Upper lobe of left lung (tissue), 6 donors: ENCODE data around the gene USP37. TPM values are rescaled to one million over a fixed set of nuclear protein-coding genes. Genes with fewer than 3 reads are reported as not detected.

Experiments used
- ATAC-seq, 2 donors: fragments of 200-7000 bp; cut with Tn5 transposase; one replicate each; pipeline ENCODE4 v1.9.1; 2022; ENCODE audit warnings: mild to moderate bottlenecking in 2 of 2, moderate library complexity in 2 of 2; ENCODE audit not compliant: low FRiP score in 2 of 2
- DNase-seq, 2 donors: peaks; one replicate each; pipeline ENCODE4 v3.0.0-alpha.2; 2019 to 2020
- H3K27ac ChIP-seq, 4 donors: fragments of 200-600 bp; sonication (generic); one replicate each; pipeline ENCODE4 v1.5.1; 2016 to 2019
- H3K27me3 ChIP-seq, 4 donors: fragments of 200-600 bp; sonication (generic); one replicate each; pipeline ENCODE4 v1.5.1; 2017 to 2019
- H3K36me3 ChIP-seq, 4 donors: fragments of 200-600 bp; sonication (generic); one replicate each; pipeline ENCODE4 v1.5.1; 2016 to 2019
- H3K4me1 ChIP-seq, 4 donors: fragments of 200-600 bp; sonication (generic); one replicate each; pipeline ENCODE4 v1.5.1; 2018 to 2019
- H3K4me3 ChIP-seq, 4 donors: fragments of 200-600 bp; sonication (generic); one replicate each; pipeline ENCODE4 v1.5.1; 2017 to 2019; ENCODE audit warnings: mild to moderate bottlenecking in 2 of 4, moderate library complexity in 1 of 4
- H3K9me3 ChIP-seq, 4 donors: fragments of 200-600 bp; sonication (generic); one replicate each; pipeline ENCODE4 v1.5.1; 2018 to 2019
- EP300 ChIP-seq, 4 donors: sonication (generic); formaldehyde crosslinking; IDR thresholded peaks; one replicate each; pipeline ENCODE4 v1.5.1; 2017; ENCODE audit warnings: antibody characterized with exemption in 4 of 4, control low read depth in 2 of 4
- POLR2A ChIP-seq, 4 donors: fragments of 450-650 bp; IDR thresholded peaks; one replicate each; pipeline ENCODE4 v1.5.1; 2016 to 2017; ENCODE audit warnings: antibody characterized with exemption in 4 of 4, mild to moderate bottlenecking in 2 of 4
- POLR2AphosphoS5 ChIP-seq, 2 donors: sonication (generic); formaldehyde crosslinking; IDR thresholded peaks; one replicate each; pipeline ENCODE4 v1.5.1; 2017; ENCODE audit warnings: antibody characterized with exemption in 2 of 2
- WGBS, 2 donors: methylation state at CpG; one replicate each; pipeline ENCODE4 v1.1.5; 2017 to 2018; 5-methylcytosine and 5-hydroxymethylcytosine counted together
- total RNA-seq, 6 donors: library from RNA; depleted of rRNA in 4 of 6; stranded (reverse); fragments of >200 nt in 4 of 6; gene quantifications; one replicate each; pipeline versions ENCODE4 v1.1.0 to v1.2.1, GENCODE V29; 2016 to 2021
- TF ChIP-seq, protein P1 (sequence below), 6 experiments: fragments of 450-650 bp in 4 of 6; fragments of 200-600 bp in 2 of 6; sonication (generic) in 2 of 6; IDR thresholded peaks; one replicate each; pipeline ENCODE4 v1.5.1; 2016 to 2019; ENCODE audit warnings: antibody characterized with exemption in 6 of 6
- donor health status: DM: no; HTN: no; CAD: no; lungs with moderate emphysema.
- donor health status: DM: no; HTN: yes; CAD: no; lungs with severe emphysema.

Gene USP37
- total RNA-seq, 6 donors from 2014 or later = 9.0 to 31.4 (median 13.1) TPM

DNA sequence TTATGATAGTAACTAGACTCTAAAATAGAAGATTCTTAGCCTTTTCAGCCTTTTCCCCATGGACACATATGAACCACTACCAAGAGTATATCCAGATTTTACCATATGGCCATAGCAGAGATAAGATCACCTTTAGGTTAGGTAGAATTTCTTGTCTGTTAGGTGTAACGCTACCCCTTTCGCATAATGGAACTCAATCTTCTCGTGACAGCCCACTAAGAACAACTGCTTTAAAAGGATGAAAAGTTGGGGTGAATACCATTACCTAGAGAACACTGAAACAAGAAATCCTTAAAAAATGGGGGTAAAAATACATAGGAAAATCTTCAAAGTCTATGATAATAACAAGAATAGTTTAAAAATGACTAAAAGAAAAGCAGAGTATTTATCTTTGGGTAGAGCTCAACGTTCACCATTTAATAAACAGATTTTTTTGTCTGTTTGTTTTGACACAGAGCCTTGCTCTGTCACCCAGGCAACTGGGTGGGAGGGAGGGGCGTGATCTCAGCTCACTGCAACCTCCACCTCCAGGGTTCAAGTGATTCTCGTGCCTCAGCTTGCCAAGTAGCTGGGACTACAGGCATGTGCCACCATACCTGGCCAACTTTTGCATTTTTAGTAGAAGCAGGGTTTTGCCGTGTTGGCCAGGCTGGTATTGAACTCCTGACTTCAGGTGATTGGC, 82.0 kb downstream of the USP37 start:
- no peak overlapping the region for H3K4me3 ChIP-seq
- peaks cover 0 to 79% (median 15%) of the 10 kb centered on the region in 4 donors for H3K36me3 ChIP-seq
- DNase-seq (no peak), ATAC-seq (no peak)
- no peaks in the 10 kb centered on the region for H3K27me3 ChIP-seq
- TF ChIP-seq POLR2AphosphoS5 (IDR thresholded peaks at IDR 0.05) (no peak), POLR2A (IDR thresholded peaks at IDR 0.05) (no peak), EP300 (IDR thresholded peaks at IDR 0.05) (no peak)
- TF ChIP-seq, protein P1, sequence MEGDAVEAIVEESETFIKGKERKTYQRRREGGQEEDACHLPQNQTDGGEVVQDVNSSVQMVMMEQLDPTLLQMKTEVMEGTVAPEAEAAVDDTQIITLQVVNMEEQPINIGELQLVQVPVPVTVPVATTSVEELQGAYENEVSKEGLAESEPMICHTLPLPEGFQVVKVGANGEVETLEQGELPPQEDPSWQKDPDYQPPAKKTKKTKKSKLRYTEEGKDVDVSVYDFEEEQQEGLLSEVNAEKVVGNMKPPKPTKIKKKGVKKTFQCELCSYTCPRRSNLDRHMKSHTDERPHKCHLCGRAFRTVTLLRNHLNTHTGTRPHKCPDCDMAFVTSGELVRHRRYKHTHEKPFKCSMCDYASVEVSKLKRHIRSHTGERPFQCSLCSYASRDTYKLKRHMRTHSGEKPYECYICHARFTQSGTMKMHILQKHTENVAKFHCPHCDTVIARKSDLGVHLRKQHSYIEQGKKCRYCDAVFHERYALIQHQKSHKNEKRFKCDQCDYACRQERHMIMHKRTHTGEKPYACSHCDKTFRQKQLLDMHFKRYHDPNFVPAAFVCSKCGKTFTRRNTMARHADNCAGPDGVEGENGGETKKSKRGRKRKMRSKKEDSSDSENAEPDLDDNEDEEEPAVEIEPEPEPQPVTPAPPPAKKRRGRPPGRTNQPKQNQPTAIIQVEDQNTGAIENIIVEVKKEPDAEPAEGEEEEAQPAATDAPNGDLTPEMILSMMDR (IDR thresholded peaks at IDR 0.05) = no peak
- H3K27ac ChIP-seq = no peak overlapping the region
- WGBS, 2 donors = 71 to 80% methylated on average over 7 of the region's 7 CpGs
- H3K4me1 ChIP-seq = no peaks in the 10 kb centered on the region
- no peaks in the 10 kb centered on the region for H3K9me3 ChIP-seq

DNA sequence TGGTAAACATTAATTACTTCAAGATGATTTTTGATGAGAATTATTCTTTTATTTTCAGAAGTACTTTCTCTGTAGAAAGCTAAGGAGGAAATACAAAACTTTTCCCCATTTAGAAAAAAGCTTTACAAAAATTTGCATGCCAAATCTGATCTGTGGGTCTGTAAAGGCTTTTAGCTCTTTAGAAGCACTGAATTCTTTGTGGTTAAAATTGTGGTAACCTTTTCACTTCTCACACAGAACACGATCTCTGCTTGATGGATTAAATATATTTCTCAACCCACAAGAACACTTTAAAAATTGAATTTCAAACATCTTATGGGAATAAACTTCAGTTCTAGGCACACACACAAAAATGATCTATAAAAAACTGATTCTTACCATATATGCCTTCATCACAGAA, 85.5 kb downstream of the USP37 start:
- DNase-seq (no peak), ATAC-seq (no peak)
- no peaks in the 10 kb centered on the region for H3K4me1 ChIP-seq
- 25 to 29% methylated on average over 1 of the region's 1 CpG for WGBS, 2 donors
- H3K4me3 ChIP-seq = no peak overlapping the region
- H3K27ac ChIP-seq = no peak overlapping the region
- TF ChIP-seq POLR2A (IDR thresholded peaks at IDR 0.05) (no peak), POLR2AphosphoS5 (IDR thresholded peaks at IDR 0.05) (no peak), EP300 (IDR thresholded peaks at IDR 0.05) (no peak)
- TF ChIP-seq, protein P1 (IDR thresholded peaks at IDR 0.05) = no peak
- H3K27me3 ChIP-seq = no peaks in the 10 kb centered on the region
- no peaks in the 10 kb centered on the region for H3K9me3 ChIP-seq
- peaks cover 0 to 81% (median 18%) of the 10 kb centered on the region in 4 donors for H3K36me3 ChIP-seq

DNA sequence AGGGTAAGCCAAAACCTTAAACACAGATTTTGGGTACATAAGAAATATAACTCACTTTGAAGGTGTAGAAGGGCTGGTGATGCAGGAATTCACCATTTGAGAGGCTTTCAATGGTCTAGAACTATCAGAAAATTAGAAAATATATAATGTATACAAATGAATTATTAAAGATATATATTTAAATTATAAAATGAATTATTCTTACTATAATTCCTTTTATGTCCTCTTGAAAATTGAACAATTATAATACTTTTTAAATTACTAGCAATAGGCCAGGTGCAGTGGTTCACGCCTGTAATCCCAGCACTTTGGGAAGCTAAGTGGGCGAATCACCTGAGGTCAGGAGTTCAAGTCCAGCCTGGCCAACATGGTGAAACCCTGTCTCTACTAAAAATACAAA, 88.6 kb downstream of the USP37 start:
- no peak for ATAC-seq
- H3K4me1 ChIP-seq = peaks cover 0 to 8% (median 0%) of the 10 kb centered on the region in 4 donors
- WGBS, 2 donors = 97% methylated on average over 2 of the region's 2 CpGs
- H3K9me3 ChIP-seq = no peaks in the 10 kb centered on the region
- no peak for DNase-seq
- H3K4me3 ChIP-seq = no peak overlapping the region
- H3K27me3 ChIP-seq = no peaks in the 10 kb centered on the region
- H3K27ac ChIP-seq = no peak overlapping the region
- TF ChIP-seq EP300 (IDR thresholded peaks at IDR 0.05) (no peak), POLR2A (IDR thresholded peaks at IDR 0.05) (no peak), POLR2AphosphoS5 (IDR thresholded peaks at IDR 0.05) (no peak)
- TF ChIP-seq, protein P1 (IDR thresholded peaks at IDR 0.05) = no peak
- H3K36me3 ChIP-seq = peaks cover 0 to 69% (median 13%) of the 10 kb centered on the region in 4 donors

DNA sequence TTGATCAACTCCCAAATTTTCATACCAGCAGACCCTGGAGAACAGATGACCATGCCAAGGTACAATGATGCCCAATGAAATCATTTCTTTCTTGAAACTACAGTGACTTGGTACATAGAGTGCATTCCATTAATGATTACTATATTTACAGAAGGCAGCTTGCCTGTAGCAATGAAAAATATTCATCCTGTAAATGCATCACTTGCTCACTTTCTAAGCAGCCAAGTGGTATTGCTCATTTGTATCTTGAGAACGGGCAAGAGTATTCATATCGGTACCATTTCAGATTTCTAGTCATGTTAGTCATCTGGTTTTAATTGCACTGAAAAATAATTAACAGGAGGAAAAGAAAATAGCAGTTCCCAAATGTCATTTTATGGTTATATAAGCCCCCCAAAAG, 89.6 kb downstream of the USP37 start:
- Histone ChIP-seq H3K27ac (no peak overlapping the region), H3K27me3 (no peaks in the 10 kb centered on the region), H3K9me3 (no peaks in the 10 kb centered on the region), H3K4me3 (no peak overlapping the region), H3K4me1 (peaks cover 0 to 8% (median 0%) of the 10 kb centered on the region in 4 donors), H3K36me3 (peaks cover 0 to 69% (median 13%) of the 10 kb centered on the region in 4 donors)
- ATAC-seq = no peak
- WGBS, 2 donors = 83 to 85% methylated on average over 2 of the region's 2 CpGs
- DNase-seq = no peak
- TF ChIP-seq POLR2AphosphoS5 (IDR thresholded peaks at IDR 0.05) = no peak
- TF ChIP-seq POLR2A (IDR thresholded peaks at IDR 0.05) = no peak

DNA sequence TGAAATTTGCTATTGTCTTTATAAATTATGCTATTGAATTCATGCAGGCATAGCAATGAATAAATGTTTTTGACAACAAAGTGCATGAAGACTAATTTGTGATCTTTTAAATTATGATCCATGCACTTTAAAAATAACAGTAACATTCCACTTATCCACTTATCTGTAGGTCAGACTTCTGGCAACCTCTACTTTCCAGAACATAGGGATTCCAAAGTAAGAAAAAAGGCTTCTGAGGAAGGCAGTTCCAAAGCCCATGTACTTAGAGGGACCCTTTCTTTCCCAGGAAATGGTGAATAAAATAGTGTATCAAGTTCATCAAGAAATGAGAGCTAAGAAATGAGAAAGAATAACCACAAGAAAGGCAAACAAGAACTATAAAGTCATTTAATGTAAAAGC, 90.9 kb downstream of the USP37 start:
- TF ChIP-seq EP300 (IDR thresholded peaks at IDR 0.05) (no peak), POLR2A (IDR thresholded peaks at IDR 0.05) (no peak), POLR2AphosphoS5 (IDR thresholded peaks at IDR 0.05) (no peak)
- TF ChIP-seq, protein P1 (IDR thresholded peaks at IDR 0.05) = no peak
- H3K9me3 ChIP-seq = no peaks in the 10 kb centered on the region
- peak overlapping the region in 1 of 4 donors; percentile 78 for H3K27ac ChIP-seq
- H3K27me3 ChIP-seq = no peaks in the 10 kb centered on the region
- peaks cover 0 to 74% (median 13%) of the 10 kb centered on the region in 4 donors for H3K36me3 ChIP-seq
- H3K4me1 ChIP-seq = peaks cover 0 to 8% (median 0%) of the 10 kb centered on the region in 4 donors
- no peak for DNase-seq
- no peak for ATAC-seq
- no peak overlapping the region for H3K4me3 ChIP-seq
